Caco-2 (cell line): ENCODE data around the gene UBE2E1. TPM values are rescaled to one million over a fixed set of nuclear protein-coding genes. Genes with fewer than 3 reads are reported as not detected.

Source experiments
- BruUV-seq: library from RNA; stranded (reverse); fragments of 400-500 nt; replicated peaks from 2 replicates; lab custom pipeline; 2021; lab: Mats Ljungman, UMichigan
- CTCF ChIA-PET: fragments of 300-600 bp; sonication (Branson Sonifier 250); formaldehyde crosslinking; loops from one replicate; lab custom pipeline; 2022; ENCODE audit warnings: antibody characterized with exemption; lab: Charles Lee
- POLR2A ChIA-PET: fragments of 300-600 bp; sonication (Branson Sonifier 250); formaldehyde crosslinking; loops from one replicate; lab custom pipeline; 2022; ENCODE audit warnings: antibody characterized with exemption; lab: Charles Lee
- DNase-seq, 2 experiments: peaks; one replicate each; pipeline versions ENCODE4 v3.0.0 to v3.0.0-alpha.2; 2020 to 2022
- H3K27me3 ChIP-seq: replicated peaks from 2 replicates; pipeline ENCODE4 v1.6.0; 2011; ENCODE audit warnings: low read length; ENCODE audit not compliant: control insufficient read depth, insufficient read depth
- H3K36me3 ChIP-seq: 2 replicates; pipeline ENCODE4 v1.5.1; 2011; ENCODE audit warnings: low read length; ENCODE audit not compliant: control insufficient read depth, insufficient read depth
- H3K4me1 ChIP-seq: fragments of 250-450 bp; sonication (Bioruptor Pico); 2 replicates; pipeline ENCODE4 v1.5.1; 2020; ENCODE audit warnings: mild to moderate bottlenecking
- H3K4me3 ChIP-seq: 2 replicates; pipeline ENCODE4 v1.5.1; 2011; ENCODE audit warnings: low read depth, mild to moderate bottlenecking, control low read depth, low read length
- H3K9me3 ChIP-seq: fragments of 250-450 bp; sonication (Bioruptor Pico); 2 replicates; pipeline ENCODE4 v1.5.1; 2020; ENCODE audit warnings: mild to moderate bottlenecking, moderate library complexity
- H3K27ac Mint-ChIP-seq: one replicate; pipeline ENCODE4 v1.8.0; 2022; ENCODE audit warnings: mixed read lengths; ENCODE audit not compliant: unreplicated experiment
- H3K27me3 Mint-ChIP-seq: one replicate; pipeline ENCODE4 v1.8.0; 2022; ENCODE audit warnings: mixed read lengths; ENCODE audit not compliant: insufficient read depth, unreplicated experiment
- H3K36me3 Mint-ChIP-seq: one replicate; pipeline ENCODE4 v1.8.0; 2022; ENCODE audit warnings: mild to moderate bottlenecking, mixed read lengths; ENCODE audit not compliant: insufficient read depth, unreplicated experiment
- H3K4me1 Mint-ChIP-seq: one replicate; pipeline ENCODE4 v1.8.0; 2022; ENCODE audit warnings: low read depth, mixed read lengths; ENCODE audit not compliant: unreplicated experiment
- H3K4me3 Mint-ChIP-seq: one replicate; pipeline ENCODE4 v1.8.0; 2022; ENCODE audit warnings: mild to moderate bottlenecking, moderate library complexity, mixed read lengths; ENCODE audit not compliant: unreplicated experiment
- H3K9me3 Mint-ChIP-seq: one replicate; pipeline ENCODE4 v1.8.0; 2022; ENCODE audit warnings: mixed read lengths; ENCODE audit not compliant: unreplicated experiment
- CTCF ChIP-seq, 2 experiments: fragments of 200-600 bp in 1 of 2; IDR thresholded peaks; 1 replicate in 1 of 2; 2 replicates in 1 of 2; pipeline versions ENCODE4 v1.5.1 to v1.8.0; 2011 to 2022; ENCODE audit warnings: antibody characterized with exemption in 1 of 2, control low read depth in 1 of 2, inconsistent platforms in 1 of 2, low read depth in 1 of 2, low read length in 1 of 2, mild to moderate bottlenecking in 1 of 2, moderate library complexity in 1 of 2; ENCODE audit not compliant: insufficient read depth in 1 of 2, severe bottlenecking in 1 of 2, unreplicated experiment in 1 of 2
- intact Hi-C: fragments of 100-400 bp; cut with micrococcal nuclease; formaldehyde crosslinking; loops from one replicate; pipeline ENCODE4 v1.10.0; 2022; ENCODE audit not compliant: unreplicated experiment
- total RNA-seq: library from RNA; stranded (reverse); gene quantifications from 2 replicates; pipeline ENCODE4 v1.2.3, GENCODE V29; 2022

Gene UBE2E1
- total RNA-seq, 1 experiment from 2014 or later: 104 TPM

GRCh38 chr3:23781871-23782270, 23.9 kb upstream of the UBE2E1 start:
- no peak for DNase-seq
- H3K4me1 Mint-ChIP-seq: no peaks in the 10 kb centered on the region
- CTCF ChIA-PET: no interaction called here
- intact Hi-C loops: no loop called here
- no peaks in the 10 kb centered on the region for H3K27me3 Mint-ChIP-seq
- no peak for TF ChIP-seq CTCF (IDR thresholded peaks at IDR 0.05; ENCODE audit: insufficient read depth in 1 of 2, low read depth in 1 of 2, low read length in 1 of 2, severe bottlenecking in 1 of 2, unreplicated experiment in 1 of 2)
- POLR2A ChIA-PET: no interaction called here
- BruUV-seq: no TSS peak
- Histone ChIP-seq H3K27me3 (no peaks in the 10 kb centered on the region), H3K9me3 (no peaks in the 10 kb centered on the region), H3K36me3 (no peaks in the 10 kb centered on the region), H3K4me1 (no peaks in the 10 kb centered on the region), H3K4me3 (no peak overlapping the region)
- no peak overlapping the region for H3K4me3 Mint-ChIP-seq
- H3K9me3 Mint-ChIP-seq: no peaks in the 10 kb centered on the region
- H3K36me3 Mint-ChIP-seq: no peaks in the 10 kb centered on the region
- H3K27ac Mint-ChIP-seq: no peak overlapping the region

GRCh38 chr3:23785097-23785645, 20.6 kb upstream of the UBE2E1 start:
- ChIA-PET POLR2A (no interaction called here), CTCF (no interaction called here)
- Mint-ChIP-seq H3K4me1 (no peaks in the 10 kb centered on the region), H3K36me3 (no peaks in the 10 kb centered on the region), H3K9me3 (no peaks in the 10 kb centered on the region), H3K4me3 (no peak overlapping the region), H3K27ac (no peak overlapping the region), H3K27me3 (no peaks in the 10 kb centered on the region)
- Histone ChIP-seq H3K27me3 (no peaks in the 10 kb centered on the region), H3K4me1 (peaks cover 3% of the 10 kb centered on the region; the same call in 1 of the 2 replicates), H3K36me3 (no peaks in the 10 kb centered on the region), H3K9me3 (no peaks in the 10 kb centered on the region), H3K4me3 (no peak overlapping the region)
- TF ChIP-seq CTCF (IDR thresholded peaks at IDR 0.05; ENCODE audit: insufficient read depth in 1 of 2, low read depth in 1 of 2, low read length in 1 of 2, severe bottlenecking in 1 of 2, unreplicated experiment in 1 of 2): no peak
- intact Hi-C loops: no loop called here
- no peak for DNase-seq
- no TSS peak for BruUV-seq

GRCh38 chr3:23785882-23786281, 19.9 kb upstream of the UBE2E1 start:
- no peak for DNase-seq
- no peak overlapping the region for H3K27ac Mint-ChIP-seq
- intact Hi-C loops: no loop called here
- no peaks in the 10 kb centered on the region for H3K27me3 Mint-ChIP-seq
- Histone ChIP-seq H3K36me3 (no peaks in the 10 kb centered on the region), H3K9me3 (no peaks in the 10 kb centered on the region), H3K4me3 (no peak overlapping the region), H3K27me3 (no peaks in the 10 kb centered on the region), H3K4me1 (peaks cover 3% of the 10 kb centered on the region; the same call in 1 of the 2 replicates)
- no peaks in the 10 kb centered on the region for H3K4me1 Mint-ChIP-seq
- no peak overlapping the region for H3K4me3 Mint-ChIP-seq
- ChIA-PET POLR2A (no interaction called here), CTCF (no interaction called here)
- no TSS peak for BruUV-seq
- H3K36me3 Mint-ChIP-seq: no peaks in the 10 kb centered on the region
- no peaks in the 10 kb centered on the region for H3K9me3 Mint-ChIP-seq
- no peak for TF ChIP-seq CTCF (IDR thresholded peaks at IDR 0.05; ENCODE audit: insufficient read depth in 1 of 2, low read depth in 1 of 2, low read length in 1 of 2, severe bottlenecking in 1 of 2, unreplicated experiment in 1 of 2)
